GM18861 (cell line): Measurements from ENCODE around the gene SYTL3.
"Not testable (repeated sequence)": the region's sequence is repeated elsewhere in the genome, so short reads cannot be mapped to it uniquely, and the experiment has no call there.

Source experiments
- ATAC-seq: cut with Tn5 transposase; IDR thresholded peaks from one replicate; pipeline ENCODE4 v1.9.1; 2021; ENCODE audit not compliant: unreplicated experiment

Gene SYTL3

DNA sequence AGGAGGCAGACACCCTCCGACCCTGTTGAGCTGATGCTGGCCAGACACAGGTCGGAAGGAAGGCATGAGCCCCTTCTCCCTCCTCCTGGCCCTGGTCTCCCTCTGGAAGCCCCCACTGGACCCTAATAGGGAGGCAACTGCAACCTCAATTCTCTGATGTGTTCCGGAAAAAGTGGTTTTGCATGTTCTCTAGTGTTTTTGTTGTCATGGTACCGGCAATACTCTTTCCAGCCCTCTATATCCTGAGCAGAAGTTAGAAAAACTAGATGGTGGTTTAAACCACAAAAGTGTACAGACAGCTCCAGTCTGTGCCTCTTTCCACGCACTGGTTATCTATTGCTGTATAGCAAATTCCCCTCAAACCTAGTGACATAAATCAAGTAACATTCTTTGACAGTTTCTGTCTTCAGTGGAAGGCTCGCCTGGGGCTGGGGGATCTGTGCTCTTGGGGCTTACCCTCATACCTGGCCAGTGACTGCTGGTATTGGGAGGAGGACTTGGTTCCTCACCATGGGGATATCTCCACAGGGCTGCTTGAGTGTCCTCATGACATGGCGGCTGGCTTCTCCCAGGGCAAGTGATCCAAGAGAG, 37.0 kb downstream of the SYTL3 start:
- no peak for ATAC-seq

DNA sequence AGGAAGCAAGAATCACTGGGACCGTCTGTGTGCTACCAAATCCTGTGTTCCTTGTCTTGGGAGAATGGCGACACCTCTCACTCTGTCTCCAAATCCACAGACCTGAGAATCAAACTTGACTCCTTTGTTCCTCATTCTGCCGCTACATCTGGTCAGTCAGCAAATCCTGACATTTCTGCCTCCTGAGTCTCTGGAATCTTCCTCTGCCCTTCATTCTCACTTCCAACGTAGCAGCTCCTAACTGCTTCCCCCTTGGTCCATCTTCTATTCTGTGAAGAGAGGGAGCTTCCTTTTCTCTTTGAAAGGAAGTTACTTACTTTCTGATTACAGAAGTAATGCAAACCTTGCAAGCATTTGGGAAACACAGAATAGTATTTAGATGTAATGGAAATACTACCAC, 37.7 kb downstream of the SYTL3 start:
- no peak for ATAC-seq

DNA sequence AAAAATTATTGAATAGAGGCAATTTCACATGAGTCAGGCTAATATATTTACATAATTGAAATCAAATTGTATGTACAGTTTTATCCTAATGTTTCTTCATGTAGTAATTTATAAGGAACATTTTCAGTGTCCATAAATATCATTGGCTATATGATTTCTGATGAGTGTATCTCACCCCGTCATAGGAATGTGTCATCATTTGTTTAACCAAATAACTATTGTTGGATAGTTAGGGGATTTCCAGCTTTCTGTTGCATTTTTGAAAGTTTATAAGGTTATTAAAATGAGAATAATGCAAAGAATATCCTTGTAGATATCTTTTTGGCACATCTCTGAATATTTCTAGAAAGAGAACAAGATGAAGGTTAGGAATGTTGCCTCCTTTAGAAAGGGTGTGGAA, 39.0 kb downstream of the SYTL3 start:
- no peak for ATAC-seq

DNA sequence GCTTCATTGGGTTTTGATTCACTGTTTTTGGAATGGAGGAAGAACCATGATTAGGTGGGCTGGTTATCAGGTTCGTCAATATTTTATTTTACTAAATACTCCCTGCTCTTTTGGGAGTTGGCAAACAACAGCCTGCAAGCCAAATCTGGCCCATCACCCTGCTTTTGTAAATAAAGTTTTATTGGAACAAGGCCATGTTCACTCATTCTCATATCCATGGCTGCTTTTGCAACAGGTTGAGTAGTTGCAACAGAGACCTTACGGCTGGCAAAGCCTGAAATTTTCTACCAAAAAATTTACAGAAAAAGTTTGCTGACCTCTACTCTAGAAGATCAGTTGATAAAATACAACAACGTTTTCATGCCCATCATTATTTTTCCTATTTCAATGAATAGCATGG, 45.1 kb downstream of the SYTL3 start:
- no peak for ATAC-seq

DNA sequence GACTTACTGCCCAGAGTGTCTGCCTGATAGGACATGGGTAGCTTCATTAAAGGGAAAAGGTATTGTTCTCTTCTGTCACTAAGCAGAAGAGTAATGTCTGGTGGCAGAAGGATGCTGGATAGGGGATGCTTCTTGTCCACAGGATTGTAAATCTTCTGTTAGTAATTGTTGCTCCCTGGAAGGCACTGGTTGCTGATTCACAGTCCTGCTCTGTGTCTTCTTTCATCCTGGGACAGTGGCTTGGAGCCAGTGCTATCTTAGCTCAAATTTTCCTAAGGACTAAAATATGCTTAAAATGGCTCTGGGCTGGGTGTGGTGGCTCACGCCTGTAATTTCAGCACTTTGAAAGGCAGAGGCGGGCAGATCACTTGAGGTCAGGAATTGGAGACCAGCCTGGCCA, 48.0 kb downstream of the SYTL3 start:
- no peak for ATAC-seq

DNA sequence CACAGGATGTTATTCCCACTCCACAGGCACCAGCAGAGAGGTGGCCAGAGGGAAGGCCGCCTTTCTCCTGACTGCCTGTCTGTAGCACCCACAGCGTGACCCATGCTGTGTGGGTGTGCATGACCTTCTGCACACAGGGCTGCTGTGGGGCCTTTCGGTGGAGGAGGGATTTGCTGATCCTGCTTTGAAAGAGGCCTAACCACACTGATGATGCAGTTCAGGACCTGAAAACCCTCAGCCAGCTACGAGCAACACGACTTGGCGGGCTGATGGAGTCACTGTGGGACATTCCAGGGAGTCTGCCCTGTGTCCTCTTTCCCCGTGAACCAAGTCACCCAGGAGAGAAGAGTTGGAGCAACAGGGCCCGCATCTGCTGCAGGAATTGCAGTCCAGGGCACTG, 49.1 kb downstream of the SYTL3 start:
- no peak for ATAC-seq

DNA sequence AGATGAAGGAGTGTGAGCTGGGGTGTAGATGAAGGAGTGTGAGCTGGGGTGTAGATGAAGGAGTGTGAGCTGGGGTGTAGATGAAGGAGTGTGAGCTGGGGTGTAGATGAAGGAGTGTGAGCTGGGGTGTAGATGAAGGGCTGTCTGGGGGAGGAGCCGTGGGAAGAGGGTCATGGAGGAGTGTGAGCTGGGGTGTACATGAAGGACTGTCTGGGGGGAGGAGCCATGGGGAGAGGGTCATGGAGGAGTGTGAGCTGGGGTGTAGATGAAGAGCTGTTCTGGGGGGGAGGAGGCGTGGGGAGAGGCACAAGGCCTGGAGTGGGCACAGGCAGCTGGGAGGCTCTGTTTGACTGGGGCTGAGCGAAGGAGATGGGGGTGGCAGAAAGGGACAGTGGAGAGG, 51.4 kb downstream of the SYTL3 start:
- ATAC-seq = not testable (repeated sequence)

DNA sequence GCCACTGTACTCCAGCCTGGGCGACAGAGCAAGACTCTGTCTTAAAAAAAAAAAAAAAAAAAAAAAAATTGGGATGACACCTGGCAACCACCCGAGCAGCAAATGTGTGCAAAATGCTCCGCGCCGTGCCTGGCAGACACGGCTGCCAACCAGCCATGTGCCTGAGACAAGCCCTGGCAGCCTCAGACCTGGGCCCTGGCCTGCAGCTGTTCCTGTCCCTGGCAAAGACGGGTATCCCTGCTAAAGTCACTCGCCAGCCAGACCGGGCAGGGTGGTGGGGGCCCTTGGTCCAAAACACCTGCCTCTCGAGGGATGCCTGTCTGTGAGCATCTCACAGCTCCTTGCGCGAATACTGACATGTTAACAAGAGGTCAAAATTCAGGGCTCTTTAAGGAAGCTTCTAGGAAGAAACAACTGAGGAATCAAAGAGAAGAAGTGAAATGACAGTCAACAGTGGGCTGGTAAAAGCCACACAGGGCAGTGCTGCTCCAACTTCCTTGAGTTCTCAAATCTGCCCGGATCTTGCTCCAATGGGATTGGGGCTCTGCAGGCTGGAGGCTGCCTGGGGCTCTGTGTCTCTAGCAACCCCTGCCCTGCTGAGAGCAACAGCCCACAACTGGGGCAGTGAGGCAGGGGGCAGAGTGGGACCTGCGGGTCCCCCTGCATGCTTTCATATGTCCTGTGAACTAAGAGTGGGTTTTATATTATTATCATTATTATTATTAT, 53.4 kb downstream of the SYTL3 start:
- no peak for ATAC-seq

DNA sequence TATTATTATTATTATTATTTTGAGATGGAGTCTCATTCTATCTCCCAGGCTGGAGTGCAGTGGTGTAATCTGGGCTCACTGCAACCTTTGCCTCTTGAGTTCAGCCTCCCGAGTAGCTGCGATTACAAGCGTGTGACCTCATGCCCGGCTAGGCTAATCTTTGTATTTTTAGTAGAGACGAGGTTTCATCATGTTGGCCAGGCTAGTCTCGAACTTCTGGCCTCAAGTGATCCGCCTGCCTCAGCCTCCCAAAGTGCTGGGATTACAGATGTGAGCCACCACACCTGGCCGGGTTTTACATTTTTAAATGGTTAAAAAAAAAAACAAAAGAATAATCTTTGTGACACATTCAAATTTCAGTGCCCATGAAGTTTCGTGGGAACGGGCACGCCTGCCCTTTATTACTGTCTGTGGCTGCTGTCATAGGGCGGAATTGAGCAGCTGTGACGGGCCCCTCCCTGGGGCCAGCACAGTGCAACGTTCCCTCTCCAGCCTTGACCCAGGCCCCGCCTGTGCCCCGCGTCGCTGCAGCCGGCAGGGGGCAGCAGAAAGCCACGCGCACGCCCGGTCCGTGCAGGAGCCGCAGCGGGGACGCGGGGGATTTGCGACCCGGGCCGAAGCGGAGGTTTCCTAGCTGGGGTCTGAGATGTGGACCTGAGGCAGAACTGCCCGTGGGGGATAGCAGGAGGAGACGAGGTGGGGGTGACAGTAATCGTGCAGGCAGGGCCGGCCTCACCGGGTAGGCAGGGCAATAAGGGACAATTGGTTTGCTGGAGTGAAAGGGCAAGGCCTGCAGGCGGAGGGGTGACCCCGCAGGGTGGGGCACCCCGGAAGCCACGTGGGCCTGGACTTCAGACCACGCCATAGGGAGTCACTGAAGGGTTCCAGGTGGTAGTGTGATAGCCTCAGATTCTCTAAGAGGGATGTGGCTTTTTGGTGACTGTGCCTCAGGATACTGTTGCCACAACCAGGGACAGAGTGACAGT, 54.3 kb downstream of the SYTL3 start:
- peak; percentile 93 for ATAC-seq

DNA sequence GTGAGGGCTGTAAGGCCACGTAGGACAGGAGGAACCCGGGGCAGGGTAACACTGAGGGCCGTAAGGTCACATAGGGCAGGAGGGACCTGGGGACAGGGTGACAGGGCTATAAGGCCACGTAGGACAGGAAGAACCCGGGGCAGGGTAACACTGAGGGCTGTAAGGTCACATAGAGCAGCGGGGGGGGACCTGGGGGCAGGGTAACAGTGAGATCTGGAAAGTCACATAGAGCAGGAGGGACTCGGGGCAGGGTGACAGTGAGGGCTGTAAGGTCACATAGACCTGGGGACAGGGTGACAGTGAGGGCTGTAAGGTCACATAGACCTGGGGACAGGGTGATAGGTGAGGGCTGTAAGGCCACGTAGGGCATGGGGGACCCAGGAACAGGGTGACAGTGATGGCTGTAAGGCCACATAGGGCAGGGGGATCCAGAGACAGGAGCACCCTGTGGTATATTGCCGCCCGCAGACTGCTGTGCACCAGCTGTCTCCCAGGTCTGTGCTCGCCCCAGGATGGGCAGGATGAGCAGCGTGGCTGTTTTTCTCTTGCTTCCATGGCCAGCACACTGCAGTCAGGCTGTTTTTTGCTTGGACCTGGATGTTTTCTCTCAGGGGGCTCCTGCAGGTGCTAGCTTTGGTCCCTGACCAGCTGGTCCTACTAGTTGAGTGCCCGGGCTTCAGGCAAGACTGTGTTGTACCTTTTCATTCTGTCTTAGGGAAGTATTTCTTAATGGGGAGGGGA, 55.7 kb downstream of the SYTL3 start:
- ATAC-seq = no peak

DNA sequence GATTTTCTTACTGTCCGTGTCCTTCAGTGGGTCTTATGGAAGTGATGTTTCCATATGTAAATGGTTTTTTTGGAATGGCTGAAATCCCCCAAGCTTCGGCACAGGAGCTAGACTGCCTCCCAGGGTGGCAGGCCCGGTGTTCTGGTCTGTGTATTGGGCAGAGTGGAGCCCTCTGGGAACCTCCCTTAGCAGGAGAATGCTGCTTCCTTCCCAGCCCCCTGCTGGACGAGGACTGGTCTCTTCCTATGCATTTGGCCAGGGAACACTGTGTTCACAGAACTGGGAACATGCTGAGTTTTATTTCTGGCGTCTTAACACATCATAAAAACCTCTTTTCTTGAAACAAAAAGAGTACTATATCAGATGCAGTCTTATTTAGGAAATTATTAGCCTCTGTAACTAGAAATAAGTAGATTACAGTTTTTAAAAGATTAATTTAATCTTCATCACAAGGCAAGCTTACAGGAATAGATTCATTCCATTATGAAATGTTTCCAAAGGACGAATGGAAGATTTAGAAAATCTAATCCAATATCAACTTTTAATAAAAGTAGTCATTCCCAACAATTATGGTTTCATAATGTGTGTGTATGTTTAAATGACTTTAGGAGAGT, 56.6 kb downstream of the SYTL3 start:
- ATAC-seq = no peak

DNA sequence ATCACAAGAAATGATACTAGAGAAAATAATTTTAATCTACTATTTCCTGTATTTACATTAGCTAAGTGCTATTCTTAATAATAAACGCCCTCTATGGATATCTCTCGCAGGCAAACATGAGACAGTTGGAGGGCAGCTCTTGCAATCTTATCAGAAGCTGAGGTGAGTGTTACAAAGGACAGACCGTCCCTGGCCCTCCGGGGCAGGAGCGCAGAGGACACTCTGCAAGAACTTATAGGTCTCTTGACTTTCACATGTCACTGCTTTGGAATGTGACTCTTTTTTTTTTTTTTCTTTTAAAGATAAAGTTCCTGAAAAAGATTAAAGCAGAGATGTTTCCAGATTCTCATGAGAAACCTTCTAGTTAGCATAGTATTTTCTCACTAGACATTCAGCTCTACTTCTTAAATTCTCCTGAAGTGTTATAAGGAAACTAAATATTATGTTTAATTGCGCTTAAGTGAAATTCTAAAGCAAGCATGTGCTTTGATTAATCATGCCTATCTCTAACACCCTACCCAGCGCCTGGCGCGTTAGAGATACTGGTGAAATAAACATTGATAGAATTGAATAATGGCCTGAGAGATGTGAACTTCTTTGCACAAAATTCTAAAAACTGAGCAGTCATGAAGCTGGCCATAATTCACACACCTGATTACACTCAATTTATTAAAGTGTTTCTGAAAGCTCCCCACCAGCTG, 57.4 kb downstream of the SYTL3 start:
- no peak for ATAC-seq

DNA sequence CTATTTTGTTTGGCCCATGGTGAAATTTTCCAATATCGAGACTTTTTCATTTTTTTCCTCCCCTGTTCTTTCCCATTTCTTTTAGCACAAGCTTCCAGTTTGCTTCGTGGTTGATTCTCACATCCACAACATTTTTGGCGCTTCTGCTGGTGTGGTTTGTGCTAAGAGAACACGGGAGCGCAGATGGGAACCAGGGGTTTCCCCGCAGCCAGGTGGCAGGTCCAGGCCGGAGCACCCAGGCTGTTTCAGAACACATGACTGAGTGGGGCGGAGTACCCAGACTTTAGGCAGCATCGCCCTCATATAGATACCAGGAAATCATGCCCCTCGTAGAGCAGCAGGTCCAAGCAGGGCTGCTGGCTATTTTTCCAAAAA, 58.0 kb downstream of the SYTL3 start:
- no peak for ATAC-seq

DNA sequence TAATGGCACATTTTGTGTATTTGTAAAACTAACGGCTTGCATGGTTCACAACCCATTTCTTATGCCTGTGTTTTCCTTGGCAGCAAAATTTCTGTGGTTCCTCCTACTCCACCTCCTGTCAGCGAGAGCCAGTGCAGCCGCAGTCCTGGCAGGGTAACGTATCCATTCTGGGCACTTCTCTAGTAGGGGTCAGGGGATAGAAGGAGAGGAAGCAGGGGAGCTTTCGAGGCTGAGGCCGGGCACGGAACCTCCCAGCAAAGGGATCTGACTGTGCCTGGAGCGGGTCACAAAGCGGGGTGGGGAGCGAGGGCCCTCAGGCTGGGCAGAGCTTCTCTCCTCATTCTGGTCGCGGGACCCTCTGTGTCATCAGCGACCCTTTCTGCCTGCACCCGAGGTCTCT, 58.4 kb downstream of the SYTL3 start:
- no peak for ATAC-seq

DNA sequence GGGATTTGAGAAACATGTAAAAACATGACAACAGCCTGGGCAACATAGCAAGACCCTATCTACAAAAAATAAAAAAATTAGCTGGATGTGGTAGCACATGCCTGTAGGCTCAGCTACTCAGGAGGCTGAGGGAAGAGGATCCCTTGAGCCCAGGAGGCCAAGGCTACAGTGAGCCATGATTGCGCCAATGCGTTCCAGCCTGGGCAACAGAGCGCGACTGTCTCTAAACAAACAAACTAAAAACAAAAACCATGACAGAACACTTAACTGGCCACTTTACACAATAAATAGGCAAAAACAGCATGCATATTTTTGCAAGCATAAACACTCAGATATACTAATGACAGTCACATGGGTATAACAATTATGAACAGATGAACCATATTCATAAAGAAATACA, 60.0 kb downstream of the SYTL3 start:
- ATAC-seq = no peak

DNA sequence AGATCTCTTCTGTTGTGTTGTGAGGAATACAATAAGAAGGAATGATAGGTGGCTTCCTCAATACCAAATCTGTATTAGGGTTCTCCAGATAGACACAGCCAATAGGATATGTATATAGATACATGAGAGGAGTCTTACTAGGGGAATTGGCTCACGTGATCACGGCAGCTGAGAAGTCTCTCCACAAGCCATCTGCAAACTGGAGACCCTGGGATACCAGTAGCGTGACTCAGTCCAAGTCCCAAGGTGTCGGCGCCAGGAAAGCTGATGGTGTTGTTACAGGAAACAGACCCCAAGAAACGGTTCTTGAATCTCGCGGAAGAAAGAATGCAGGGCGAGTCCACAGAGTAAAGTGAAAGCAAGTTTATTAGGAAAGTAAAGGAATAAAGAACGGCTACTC, 61.4 kb downstream of the SYTL3 start:
- ATAC-seq = no peak

DNA sequence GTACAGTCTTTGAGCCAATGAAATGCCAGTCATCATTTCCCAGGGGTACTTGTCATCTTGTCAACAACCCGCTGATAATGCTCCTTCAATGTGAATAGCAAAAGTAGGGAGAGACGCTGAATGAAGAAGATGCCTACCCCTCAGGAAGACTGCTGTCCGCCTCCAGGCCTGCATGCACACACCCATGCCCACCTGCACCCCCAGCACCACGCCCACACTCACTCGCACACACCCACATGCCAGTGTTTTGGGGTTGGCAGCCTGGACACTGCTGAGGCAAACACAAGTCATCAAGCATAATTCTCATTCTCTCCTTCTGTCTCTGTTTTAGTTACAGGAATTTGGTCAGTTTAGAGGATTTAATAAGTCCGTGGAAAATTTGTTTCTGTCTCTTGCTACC, 63.6 kb downstream of the SYTL3 start:
- no peak for ATAC-seq

DNA sequence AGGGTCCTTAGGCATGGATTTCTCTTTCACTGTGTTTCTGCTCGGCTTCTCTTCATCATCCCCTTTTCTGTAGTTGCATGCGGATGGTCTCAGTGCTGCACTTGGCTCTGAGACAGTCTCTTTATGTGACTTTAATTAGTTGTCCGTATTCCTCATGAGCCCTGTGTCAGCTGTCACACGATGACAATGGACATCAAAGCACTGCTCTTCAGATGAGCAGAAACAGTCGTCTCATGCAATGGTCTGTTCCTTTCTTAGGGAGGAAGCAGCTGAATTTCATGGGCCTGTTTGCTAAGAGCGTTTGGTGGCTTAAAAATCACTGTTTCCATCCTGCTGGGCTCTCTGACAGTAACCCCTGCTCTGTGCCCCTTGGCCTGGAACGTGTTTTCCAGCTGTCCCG, 64.9 kb downstream of the SYTL3 start:
- ATAC-seq = no peak

DNA sequence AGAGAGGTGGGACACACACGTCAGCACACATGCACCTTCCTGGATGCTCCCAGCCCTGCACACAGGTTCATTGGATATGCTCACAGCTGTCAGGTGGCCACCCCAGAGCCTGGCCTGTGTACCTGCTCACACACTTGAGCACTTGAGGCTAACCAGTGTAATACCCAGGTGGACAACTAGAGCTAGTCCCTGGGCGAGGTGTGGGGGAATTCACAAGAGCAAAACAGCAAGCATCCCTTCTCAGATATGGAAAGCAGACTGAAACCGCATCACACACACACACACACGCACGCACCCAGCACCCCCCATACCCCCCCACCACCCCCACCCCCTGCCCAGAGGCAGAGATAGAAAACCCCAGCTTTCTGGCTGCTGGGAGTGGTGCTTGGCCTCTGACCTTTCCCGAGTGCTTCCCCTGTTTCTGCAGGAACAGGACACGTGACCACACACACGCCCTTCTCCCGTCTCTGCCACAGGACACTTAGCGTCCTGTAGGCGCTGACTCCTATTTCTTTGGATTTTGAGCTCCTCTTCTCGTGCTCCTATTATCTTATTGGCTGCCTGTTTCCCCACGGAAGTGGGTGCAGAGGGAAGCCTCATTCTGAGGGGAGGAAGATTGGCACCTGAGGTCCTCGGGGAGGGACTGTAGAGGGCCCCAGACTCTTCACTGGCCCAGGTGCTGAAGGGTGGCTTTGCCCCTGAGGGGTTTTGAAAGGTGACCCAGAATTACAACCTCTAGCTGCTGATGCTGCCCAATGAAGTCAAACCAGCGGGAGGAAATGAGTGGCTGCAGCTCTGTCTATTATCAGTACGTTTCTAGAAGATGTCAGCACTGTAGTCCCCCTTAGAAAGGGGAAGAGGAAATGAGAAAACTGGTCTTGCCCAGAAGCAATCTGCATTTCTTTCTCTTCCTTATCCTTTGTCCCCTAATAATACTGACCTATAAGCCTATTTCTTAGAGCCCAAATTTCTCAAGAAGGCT, 65.8 kb downstream of the SYTL3 start:
- peak; percentile 55 for ATAC-seq
